ENCODE data around the gene ITPR3.

Gene ITPR3

DNA sequence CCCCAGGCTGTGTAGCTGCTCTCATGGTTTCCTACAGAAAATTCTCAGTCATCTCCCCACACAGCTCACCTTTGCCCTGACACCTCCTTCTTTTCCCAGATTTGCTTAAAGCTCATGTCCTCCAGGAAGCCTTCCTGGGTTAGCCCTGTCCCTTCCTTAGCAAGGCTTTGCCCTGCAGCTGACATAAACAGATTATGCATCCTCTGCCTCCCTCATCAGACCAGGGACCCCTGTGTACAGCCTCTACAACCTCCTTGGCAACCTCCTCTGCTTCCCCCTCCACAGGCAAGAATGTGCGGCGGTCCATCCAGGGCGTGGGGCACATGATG, 50.6 kb downstream of the ITPR3 start:
- no peak for DNase-seq

DNA sequence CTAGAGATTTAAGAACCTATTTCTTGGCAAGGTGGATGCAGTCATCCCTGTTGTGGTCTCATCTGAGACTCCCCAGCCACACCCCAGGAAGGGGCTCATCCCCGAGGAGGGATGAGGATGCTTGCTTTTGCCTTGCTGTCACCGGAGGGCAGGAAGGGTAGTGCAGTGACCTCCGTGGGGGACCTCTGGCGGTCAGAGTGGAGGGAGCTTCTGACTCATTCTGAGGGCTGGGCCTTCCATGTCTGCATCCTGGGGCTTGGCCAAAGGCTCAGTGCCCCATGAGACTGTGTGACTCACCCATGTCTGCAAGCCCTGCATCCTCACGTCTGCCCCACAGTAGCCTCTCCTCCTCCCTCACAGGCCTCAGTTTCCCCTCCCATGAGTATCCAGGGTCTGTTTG, 51.7 kb downstream of the ITPR3 start:
- DNase-seq = peak; percentile 46 to 70

DNA sequence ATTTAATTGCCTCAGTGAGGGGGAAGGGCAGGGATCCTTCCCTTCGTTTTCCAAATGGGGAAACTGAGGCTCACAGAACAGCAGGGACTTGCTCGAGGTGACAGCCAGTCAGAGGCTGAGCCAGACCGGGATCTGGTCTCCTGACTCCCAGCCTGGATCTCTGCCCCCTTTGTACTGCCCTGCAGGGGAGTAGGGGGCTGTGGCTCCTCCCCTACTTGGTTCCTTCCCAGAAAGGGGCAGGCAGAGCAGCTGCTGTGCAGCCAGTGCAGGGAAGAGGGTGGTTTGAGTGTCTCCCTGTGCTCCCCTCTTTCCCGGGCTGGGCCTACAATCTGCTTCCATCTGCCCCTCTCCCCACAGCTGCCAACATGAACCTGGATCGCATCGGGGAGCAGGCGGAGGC, 52.7 kb downstream of the ITPR3 start:
- no peak for DNase-seq

DNA sequence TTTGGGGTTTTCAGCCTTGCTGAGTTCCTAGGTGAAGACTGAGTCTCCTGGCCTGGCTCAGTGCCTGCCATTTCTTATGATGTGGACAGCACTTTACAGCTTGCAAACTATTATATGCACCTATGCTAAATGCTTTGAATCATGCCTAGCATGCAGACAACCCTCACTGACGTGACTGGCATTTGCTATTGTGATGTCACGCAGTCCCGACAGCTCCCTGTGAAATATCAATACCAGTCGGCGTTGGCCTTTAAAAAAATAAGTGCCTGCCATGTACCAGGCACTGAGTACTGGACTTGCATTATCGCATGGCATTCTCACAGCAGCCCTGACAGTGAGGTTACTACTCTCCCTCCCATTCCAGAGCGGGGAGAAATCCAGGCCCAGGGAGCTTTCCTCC, 54.8 kb downstream of the ITPR3 start:
- DNase-seq = no peak

DNA sequence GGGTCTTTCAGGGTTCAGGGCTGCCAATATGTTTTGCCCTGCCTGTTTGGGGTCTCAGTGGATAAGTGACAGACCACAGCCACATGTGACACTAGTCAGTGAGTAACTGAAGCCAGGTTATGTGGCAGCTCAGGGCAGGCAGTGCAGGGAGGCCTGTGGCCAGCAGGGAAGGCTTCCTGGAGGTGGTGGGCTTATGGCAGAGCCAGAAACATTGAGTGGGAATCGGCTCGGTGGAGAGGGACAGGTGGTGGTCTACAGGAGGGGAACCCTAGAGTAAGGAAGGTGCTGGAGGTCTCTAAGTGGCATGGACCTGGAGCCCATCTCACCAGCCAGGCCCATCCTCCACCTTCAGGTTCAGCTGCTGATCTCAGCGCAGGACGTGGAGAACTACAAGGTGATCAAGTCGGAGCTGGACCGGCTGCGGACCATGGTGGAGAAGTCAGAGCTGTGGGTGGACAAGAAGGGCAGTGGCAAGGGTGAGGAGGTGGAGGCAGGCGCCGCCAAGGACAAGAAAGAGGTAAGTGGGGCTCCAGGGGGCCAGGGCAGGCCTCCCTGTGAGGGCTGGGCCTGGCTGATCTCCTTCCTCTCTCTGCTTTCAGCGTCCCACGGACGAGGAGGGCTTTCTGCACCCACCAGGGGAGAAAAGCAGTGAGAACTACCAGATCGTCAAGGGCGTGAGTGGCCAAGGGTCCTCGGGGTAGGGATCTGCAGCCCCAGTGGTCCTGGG, 55.5 kb downstream of the ITPR3 start:
- no peak for DNase-seq

DNA sequence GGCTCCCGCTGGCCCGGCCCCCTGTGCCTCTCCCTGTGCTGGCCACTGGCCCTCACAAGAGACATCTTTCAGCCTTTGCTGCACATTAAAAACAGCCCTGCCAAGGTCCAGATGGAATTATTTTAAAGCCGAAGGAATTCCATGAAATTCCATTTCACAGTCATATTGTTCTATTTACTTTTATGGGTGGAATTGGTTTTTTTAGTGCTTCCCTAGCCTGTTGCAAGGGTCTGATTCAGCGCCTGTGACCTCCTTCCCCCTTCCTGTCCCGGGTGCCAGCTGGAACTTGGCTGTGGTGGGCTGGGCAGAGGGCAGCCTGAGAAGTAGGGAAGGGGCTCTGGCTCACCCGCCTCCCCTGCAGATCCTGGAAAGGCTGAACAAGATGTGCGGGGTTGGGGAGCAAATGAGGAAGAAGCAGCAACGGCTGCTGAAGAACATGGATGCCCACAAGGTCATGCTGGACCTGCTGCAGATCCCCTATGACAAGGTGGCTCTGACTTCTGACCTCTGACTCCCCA, 56.1 kb downstream of the ITPR3 start:
- no peak for DNase-seq

DNA sequence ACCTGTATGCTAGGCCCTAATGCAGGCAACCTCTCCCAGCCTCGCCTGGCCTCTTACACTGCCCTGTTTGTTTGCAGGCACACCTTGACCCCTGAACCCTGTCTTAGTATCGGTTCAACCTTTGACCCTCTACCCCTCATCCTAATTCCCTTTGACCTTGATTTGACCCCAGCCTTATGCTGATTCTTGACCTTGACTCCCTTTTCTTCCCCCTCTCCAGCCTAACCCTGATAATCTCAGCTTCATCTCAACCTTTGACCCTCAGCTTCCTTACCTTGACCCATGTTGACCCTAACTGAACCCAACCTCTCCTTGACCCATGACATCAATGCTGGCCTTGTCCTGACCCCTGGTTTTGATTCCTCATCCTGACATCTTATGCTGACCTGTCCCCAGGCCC, 56.6 kb downstream of the ITPR3 start:
- no peak for DNase-seq

DNA sequence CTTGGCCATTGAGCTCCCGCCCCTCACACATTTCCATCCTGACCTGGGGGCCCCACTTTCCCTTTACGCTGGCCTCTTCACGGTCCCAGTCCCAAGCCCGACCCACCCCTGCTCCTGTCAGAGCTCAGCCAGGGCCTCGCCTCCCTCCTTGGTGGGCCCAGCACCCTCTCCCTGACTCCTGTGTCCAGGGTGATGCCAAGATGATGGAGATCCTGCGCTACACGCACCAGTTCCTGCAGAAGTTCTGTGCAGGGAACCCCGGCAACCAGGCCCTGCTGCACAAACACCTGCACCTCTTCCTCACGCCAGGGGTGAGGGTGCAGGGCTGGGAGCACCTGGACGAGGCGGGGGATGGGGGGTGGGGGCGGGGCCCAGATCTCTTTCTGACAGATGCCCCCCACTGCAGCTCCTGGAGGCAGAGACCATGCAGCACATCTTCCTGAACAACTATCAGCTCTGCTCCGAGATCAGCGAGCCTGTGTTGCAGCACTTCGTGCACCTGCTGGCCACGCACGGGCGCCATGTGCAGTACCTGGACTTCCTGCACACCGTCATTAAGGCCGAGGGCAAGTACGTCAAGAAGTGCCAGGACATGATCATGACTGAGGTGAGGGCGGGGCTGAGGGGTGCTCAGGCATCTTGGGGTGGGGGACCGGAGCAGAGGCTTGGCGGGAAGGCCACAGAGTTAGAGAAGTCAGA, 57.3 kb downstream of the ITPR3 start:
- no peak for DNase-seq

DNA sequence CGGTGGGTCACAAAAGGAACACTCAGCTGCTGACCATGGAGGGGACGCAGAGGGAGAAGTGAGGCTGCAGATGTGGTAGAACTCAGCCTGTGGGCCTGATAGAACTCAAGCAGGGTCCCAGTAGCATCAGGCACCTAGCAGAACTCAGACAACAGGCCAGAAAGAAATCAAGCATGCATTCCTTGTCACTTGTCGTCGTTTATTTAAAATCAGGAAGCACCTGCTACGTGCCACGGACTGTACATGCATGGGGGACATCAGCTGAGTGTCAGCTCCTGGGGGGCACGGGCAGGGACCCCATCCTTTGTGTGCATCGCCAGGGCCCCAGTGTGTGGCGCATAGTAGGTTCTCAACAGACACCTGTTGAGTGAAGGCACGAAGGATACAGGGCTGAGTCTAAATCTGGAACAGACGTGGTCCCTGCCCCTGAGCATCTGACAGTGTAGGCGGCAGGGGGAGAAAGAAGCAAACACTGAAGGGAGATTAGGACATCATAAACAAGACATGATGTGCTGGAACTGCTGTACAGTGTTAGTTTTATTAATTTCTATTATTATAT, 57.9 kb downstream of the ITPR3 start:
- DNase-seq = no peak

DNA sequence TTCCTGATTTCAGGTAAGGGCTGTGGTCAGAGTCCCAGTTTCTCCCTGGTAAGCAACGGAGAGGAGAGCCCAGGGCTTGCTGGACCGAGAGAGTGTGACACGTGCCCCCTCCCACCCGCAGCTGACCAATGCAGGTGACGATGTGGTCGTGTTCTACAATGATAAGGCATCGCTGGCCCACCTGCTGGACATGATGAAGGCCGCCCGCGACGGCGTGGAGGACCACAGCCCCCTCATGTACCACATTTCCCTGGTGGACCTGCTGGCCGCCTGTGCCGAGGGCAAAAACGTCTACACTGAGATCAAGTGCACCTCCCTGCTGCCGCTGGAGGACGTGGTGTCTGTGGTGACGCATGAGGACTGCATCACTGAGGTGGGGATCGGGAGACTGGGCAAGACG, 58.6 kb downstream of the ITPR3 start:
- no peak for DNase-seq

DNA sequence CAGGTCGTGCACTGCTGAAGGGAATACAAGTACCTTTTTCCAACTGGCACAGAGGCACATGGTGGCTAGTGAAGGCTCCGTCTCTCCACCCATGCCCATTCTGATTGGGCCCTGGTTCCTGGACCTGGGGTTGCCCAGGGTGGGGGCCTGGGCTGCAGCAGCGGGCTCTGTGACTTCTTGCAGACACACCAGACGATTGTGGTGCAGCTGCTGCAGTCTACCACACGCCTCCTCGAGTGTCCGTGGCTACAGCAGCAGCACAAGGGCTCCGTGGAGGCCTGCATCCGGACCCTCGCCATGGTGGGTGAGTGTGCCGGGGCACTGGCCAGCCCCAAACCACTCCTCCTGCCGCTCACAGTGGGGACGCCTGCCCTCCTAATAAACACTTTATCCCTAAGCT, 61.2 kb downstream of the ITPR3 start:
- DNase-seq = no peak

DNA sequence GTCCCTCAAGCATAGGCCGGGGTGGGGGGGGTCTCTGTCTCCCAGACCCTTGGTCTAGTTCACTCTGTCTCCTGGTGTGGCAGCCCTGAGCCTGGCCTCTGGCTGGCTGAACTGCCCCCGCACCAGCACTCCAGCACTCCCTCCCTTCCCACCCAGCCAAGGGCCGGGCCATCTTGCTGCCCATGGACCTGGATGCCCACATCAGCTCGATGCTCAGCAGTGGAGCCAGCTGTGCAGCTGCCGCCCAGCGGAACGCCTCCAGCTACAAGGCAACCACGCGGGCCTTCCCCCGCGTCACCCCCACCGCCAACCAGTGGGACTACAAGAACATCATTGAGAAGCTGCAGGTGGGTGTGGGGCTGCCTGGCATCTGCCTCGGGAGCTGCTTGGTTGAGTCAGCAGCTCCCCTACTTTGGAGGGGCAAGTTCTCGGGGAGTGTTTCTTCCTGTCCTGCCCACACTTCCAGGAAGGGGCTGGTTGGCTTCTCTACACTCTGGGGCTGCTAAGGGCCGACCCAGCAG, 62.0 kb downstream of the ITPR3 start:
- no peak for DNase-seq

DNA sequence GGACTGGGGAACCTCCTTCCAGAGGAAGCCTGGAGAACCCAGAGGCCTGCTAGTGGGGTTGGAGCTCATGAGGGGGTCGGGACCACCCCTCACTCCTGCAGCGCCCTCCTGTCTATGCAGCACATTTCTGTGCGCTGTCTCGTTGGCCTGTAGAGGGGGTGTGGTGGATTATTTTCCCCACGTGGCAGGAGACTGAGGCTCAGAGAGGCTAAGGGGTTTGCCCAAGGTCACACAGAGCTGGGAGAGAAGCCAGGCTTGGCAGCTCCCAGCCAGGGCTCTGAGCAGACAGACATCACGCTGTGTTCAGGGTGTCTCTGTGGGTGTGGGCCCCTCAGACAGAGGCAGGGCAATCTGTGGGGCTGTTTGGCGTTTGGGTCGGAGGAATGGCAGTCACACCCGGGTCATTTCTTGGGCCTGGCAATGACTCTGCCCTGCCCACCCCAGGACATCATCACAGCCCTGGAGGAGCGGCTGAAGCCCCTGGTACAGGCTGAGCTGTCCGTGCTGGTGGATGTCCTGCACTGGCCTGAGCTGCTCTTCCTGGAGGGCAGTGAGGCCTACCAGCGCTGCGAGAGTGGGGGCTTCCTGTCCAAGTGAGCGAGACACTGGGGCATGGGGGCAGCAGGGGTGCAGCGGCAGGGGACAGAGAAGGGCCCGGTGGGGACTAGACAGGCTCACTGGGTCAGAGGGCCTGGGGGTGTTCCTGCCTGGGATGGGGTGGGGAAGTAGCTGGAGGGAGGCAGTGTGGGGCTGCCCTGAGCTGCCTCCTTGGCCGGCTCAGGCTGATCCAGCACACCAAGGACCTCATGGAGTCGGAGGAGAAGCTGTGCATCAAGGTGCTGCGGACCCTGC, 62.7 kb downstream of the ITPR3 start:
- no peak for DNase-seq

DNA sequence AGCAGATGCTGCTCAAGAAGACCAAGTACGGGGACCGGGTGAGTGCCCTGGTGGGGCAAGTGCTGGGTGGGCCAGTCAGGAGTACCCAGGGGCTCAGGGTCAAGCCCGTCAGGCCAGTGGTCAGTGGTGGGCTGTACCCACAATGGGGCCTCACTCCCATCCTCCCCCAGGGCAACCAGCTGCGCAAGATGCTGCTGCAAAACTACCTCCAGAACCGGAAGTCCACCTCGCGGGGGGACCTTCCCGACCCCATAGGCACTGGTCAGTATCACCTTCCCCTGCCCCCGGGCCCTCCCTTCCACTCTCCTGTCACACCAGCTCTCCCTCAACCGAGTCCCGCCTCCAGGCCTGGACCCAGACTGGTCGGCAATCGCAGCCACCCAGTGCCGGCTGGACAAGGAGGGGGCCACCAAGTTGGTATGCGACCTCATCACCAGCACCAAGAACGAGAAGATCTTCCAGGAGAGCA, 63.3 kb downstream of the ITPR3 start:
- DNase-seq = no peak

DNA sequence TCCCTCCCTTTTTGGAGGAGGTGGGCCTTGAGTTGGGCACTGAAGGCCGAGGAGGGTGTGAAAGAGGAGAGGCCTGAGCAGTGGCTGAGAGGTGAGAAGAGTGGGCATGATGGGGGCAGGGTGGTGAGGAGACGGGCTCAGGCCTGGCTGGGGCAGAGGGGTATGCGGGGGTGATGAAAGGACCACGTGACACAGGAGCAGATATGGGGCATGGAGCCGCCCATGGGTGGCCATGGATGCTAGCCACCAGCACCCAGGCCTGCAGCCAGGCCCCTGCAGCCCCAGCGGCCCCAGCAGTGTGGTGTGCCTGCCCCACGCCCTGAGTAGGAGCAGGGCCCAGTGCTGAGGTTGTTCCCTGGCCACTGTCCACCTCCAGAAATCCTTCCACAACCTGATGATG, 63.9 kb downstream of the ITPR3 start:
- no peak for DNase-seq

DNA sequence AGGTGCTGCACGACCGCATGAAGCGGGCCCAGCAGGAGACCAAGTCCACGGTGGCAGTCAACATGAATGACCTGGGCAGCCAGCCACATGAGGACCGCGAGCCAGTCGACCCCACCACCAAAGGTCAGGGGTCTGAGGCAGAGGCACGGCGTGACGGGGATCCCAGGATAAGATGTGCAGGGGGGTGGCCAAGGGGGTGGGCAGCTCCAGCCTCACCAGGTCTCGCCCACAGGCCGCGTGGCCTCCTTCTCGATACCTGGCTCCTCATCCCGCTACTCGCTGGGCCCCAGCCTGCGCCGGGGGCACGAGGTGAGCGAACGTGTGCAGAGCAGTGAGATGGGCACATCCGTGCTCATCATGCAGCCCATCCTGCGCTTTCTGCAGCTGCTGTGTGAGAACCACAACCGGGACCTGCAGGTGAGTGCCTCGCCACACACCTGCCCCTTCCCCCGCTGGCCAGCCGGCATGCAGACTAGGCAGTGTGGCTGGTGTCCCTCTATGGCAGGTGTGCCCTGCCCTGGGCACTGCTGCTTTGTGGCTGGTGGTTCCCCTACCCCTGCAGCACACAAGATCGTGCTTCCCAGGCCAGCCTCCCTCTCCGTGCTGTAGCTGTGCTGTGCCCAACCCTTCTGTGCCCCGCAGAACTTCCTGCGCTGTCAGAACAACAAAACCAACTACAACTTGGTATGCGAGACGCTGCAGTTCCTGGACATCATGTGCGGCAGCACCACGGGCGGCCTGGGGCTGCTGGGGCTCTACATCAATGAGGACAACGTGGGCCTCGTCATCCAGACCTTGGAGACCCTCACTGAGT, 64.5 kb downstream of the ITPR3 start:
- DNase-seq = no peak

DNA sequence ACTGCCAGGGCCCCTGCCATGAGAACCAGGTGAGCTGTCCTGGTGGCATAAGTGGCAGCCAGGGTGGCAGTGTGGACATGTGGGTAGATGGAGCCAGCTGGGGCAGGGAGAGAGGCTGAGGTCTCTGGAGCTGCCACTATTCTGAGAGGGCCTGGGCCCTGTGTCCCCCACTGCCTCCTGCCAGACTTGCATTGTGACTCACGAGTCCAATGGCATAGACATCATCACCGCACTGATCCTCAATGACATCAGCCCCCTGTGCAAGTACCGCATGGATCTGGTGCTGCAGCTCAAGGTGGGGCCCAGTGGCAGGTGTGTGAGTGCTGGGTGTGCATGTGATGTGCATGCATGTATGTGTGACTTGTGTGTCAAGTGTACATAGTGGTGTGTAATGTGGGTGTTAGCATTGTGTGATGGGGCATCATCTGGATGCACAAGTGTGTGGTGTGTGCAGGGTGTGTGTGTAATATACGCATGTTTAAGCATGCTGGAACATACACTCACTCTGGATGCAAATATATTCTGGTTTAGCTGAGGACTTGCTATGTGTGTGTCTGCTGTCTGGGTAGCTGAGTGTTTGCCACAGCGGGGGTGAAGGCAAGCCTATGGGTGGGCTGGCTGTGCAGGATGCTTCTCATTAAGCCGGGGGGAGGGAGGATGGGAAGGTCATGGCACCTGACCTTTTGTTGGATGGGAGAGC, 65.3 kb downstream of the ITPR3 start:
- DNase-seq = no peak

DNA sequence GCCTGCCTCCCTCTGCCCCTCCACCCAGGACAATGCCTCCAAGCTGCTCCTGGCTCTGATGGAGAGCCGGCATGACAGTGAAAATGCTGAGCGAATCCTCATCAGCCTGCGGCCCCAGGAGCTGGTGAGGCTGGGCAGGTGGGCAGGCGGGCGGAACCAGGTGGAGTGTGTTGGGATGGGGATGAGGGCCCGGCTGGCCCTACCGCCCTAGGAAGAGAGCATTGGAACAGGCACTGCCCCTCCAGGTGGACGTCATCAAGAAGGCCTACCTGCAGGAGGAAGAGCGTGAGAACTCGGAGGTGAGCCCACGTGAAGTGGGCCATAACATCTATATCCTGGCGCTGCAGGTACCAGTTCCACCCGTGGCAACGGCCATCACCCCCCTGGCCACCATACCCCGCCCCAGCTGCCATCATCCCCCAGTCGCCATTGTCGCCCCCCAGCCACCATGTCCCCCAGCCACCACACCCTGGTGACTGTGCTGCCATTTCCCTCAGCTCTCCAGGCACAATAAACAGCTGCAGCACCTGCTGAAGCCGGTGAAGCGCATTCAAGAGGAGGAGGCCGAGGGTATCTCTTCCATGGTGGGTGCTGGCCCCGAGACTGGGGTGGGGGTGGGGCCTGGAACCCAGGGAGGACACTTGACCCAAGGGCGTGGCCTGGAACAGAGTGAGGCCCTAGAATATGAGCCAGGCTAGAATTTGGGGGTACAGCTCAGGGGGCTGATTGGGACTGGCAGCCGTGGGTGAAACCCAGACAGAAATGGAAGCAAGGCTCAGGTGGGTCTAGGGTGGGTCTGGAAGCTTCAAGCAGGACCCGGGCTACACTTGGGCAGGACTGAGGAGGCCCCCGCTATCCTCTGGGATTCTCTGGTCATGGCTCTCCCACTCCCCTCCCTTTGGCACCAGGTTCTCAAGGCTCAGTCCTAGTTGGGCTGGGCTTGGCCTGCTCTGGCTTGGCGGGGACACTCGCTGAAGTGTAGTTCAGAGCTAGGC, 66.2 kb downstream of the ITPR3 start:
- DNase-seq = no peak

DNA sequence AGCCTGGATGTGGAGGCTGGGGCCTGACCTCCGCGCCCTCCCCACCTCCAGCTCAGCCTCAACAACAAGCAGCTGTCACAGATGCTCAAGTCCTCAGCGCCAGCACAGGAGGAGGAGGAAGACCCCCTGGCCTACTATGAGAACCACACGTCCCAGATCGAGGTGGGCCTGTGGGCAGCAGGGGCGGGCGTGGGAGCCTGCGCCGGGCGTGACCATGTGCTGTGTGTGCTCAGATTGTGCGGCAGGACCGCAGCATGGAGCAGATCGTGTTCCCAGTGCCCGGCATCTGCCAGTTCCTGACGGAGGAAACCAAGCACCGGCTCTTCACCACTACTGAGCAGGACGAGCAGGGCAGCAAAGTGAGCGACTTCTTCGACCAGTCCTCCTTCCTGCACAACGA, 66.9 kb downstream of the ITPR3 start:
- DNase-seq = no peak

DNA sequence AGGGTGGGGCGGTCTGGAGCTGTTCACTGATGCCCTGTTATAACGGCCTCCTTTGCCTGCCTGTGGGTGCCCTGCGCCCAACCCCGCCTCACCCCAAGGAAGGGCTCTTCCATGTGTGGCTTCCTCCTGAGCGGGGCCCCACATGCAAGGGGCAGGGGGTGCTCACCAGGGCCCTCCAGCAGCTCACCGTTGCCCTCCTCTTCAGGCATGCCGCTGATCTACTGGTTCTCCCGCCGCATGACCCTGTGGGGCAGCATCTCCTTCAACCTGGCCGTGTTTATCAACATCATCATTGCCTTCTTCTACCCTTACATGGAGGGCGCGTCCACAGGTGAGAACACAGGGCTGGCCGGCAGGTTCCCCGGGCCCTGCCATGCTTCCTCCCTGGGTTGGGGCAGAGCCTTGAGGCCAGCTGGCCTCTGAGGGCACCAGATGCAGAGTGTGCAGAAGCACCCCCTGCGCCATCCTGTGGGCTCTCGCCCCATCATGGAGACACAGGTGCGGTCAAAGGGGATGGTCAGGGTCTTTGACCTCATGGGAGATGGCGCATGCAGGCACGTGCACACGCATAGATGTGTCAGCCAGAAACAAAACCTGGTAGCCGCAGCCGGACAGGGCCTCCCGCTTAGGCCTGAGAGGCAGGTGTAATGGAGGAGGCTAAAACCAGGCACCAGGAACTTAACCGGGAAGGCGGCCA, 67.5 kb downstream of the ITPR3 start:
- no peak for DNase-seq
